Measurements from ENCODE around the gene PDE3B. TPM values are rescaled to one million over a fixed set of nuclear protein-coding genes. Genes with fewer than 3 reads are reported as not detected.
"Not testable (repeated sequence)": the region's sequence is repeated elsewhere in the genome, so short reads cannot be mapped to it uniquely, and the experiment has no call there.

The PDE3B gene
- polyA plus RNA-seq, 3 donors: 4.0 to 6.0 (median 5.2) TPM

DNA sequence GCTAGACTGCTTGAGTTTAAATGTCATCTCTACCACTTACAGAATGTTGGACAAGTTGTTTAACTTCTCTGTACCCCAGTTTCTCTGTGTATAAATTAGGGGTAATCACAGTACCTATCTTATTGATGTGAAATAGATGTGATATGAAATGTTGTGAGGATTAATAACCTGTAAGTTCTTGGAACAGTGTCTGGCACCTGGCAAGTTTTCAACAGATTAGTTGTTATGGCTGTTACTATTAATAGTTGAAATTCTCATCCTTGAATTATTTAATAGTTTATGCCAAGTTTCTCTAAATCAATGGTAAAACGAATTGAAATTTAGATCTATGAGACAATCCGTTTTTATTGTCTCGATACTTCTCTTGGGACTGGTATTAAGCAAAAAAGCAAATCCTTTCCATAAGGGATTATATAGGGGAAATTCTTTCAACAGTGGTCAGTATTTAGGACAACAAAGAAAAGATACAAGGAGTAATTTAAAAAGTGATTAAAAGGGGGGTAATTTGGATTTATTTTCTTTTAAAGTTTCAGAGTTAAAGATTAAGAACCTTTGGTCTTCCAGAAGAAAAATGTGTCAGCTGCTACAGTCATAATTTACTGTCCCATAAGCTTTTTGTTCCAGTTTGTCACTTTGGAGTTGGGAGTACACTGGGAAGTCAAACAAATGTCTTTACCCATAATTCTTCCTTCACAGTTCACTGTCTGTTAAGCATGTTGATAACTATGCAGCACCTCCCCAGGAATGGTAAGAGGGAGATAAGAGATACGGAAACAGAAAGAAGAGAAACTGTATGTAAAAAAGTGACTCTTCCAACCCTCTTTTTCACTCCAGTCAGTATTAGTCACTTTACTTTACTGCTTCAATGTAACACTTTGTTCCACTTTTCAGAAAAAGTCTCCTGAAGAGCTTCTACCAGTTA is 13.2 kb downstream of the PDE3B start:
- H2AFZ ChIP-seq (ENCODE audit: insufficient read depth, low read depth, low read length, poor library complexity, severe bottlenecking): no peak overlapping the region
- TF ChIP-seq, protein P1, sequence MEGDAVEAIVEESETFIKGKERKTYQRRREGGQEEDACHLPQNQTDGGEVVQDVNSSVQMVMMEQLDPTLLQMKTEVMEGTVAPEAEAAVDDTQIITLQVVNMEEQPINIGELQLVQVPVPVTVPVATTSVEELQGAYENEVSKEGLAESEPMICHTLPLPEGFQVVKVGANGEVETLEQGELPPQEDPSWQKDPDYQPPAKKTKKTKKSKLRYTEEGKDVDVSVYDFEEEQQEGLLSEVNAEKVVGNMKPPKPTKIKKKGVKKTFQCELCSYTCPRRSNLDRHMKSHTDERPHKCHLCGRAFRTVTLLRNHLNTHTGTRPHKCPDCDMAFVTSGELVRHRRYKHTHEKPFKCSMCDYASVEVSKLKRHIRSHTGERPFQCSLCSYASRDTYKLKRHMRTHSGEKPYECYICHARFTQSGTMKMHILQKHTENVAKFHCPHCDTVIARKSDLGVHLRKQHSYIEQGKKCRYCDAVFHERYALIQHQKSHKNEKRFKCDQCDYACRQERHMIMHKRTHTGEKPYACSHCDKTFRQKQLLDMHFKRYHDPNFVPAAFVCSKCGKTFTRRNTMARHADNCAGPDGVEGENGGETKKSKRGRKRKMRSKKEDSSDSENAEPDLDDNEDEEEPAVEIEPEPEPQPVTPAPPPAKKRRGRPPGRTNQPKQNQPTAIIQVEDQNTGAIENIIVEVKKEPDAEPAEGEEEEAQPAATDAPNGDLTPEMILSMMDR (IDR thresholded peaks at IDR 0.05): no peak
- H4K20me1 ChIP-seq (ENCODE audit: insufficient read depth, low read length): no peaks in the 10 kb centered on the region
- Mint-ChIP-seq H3K9me3 (peaks cover 2 to 8% (median 6%) of the 10 kb centered on the region in 7 donors), H3K4me1 (no peaks in the 10 kb centered on the region), H3K36me3 (peaks cover 19 to 44% of the 10 kb centered on the region in 2 donors), H3K27ac (no peak overlapping the region), H3K4me3 (no peak overlapping the region), H3K27me3 (ENCODE audit: low read depth in 3 of 3) (peaks cover 0 to 1% (median 0%) of the 10 kb centered on the region in 3 donors)
- no CpG with 5 or more reads among the region's 4 CpGs for WGBS (ENCODE audit: insufficient coverage)
- H3K9ac ChIP-seq (ENCODE audit: insufficient read depth, low read length, poor library complexity, severe bottlenecking): no peak overlapping the region
- H3K27ac ChIP-seq (ENCODE audit: low read depth in 1 of 2, low read length in 2 of 2): no peak overlapping the region
- H3K9me3 ChIP-seq (replicated peaks in 1 of 2; ENCODE audit: control insufficient read depth in 1 of 2, insufficient read depth in 1 of 2, low read length in 2 of 2): no peaks in the 10 kb centered on the region
- H3K4me2 ChIP-seq (replicated peaks; ENCODE audit: extremely low read depth, low read length, poor library complexity, severe bottlenecking): no peak overlapping the region
- DNase-seq: no peak
- no peak overlapping the region for H3K4me3 ChIP-seq (replicated peaks in 1 of 3; ENCODE audit: low read depth in 2 of 3, low read length in 3 of 3)
- intact Hi-C loops (cut with micrococcal nuclease): no loop called here
- no peaks in the 10 kb centered on the region for H3K27me3 ChIP-seq (ENCODE audit: control insufficient read depth in 2 of 2, insufficient read depth in 2 of 2, low read length in 2 of 2)
- H3K36me3 ChIP-seq (replicated peaks in 1 of 2; ENCODE audit: control insufficient read depth in 1 of 2, insufficient read depth in 2 of 2, low read length in 2 of 2): peaks cover 6 to 13% of the 10 kb centered on the region in 2 donors
- peaks cover 35% of the 10 kb centered on the region for H3K79me2 ChIP-seq (ENCODE audit: insufficient read depth, low read length)
- no peaks in the 10 kb centered on the region for H3K4me1 ChIP-seq (ENCODE audit: control insufficient read depth in 1 of 2, insufficient read depth in 2 of 2, low read length in 2 of 2)

DNA sequence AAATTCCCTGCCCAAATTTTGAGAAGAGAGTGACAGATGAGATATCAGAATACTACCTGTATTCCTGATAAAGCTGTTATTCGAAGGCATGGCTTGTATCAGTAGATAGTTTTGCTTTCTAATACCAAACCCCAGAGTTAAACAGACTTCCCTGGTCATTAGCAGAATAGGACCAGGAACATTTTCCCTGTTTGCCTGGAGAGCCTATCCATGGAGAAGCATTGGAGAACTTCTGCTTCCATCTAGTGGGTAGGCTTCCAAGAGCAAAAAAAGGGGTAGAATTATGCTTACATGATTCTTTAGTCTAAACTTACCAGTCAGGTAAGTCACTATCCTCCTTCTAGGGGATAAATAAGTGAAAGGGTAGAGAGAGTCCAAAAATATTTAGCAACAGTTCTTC is 14.2 kb downstream of the PDE3B start:
- intact Hi-C loops (cut with micrococcal nuclease): no loop called here
- Mint-ChIP-seq H3K9me3 (peaks cover 2 to 13% (median 7%) of the 10 kb centered on the region in 7 donors), H3K4me3 (no peak overlapping the region), H3K27ac (no peak overlapping the region), H3K36me3 (peaks cover 23 to 51% of the 10 kb centered on the region in 2 donors), H3K27me3 (ENCODE audit: low read depth in 3 of 3) (peaks cover 0 to 1% (median 0%) of the 10 kb centered on the region in 3 donors), H3K4me1 (no peaks in the 10 kb centered on the region)
- Histone ChIP-seq H4K20me1 (ENCODE audit: insufficient read depth, low read length) (no peaks in the 10 kb centered on the region), H3K36me3 (replicated peaks in 1 of 2; ENCODE audit: control insufficient read depth in 1 of 2, insufficient read depth in 2 of 2, low read length in 2 of 2) (peaks cover 6 to 13% of the 10 kb centered on the region in 2 donors), H3K9me3 (replicated peaks in 1 of 2; ENCODE audit: control insufficient read depth in 1 of 2, insufficient read depth in 1 of 2, low read length in 2 of 2) (no peaks in the 10 kb centered on the region), H2AFZ (ENCODE audit: insufficient read depth, low read depth, low read length, poor library complexity, severe bottlenecking) (no peak overlapping the region), H3K4me1 (ENCODE audit: control insufficient read depth in 1 of 2, insufficient read depth in 2 of 2, low read length in 2 of 2) (no peaks in the 10 kb centered on the region), H3K79me2 (ENCODE audit: insufficient read depth, low read length) (peaks cover 24% of the 10 kb centered on the region), H3K4me2 (replicated peaks; ENCODE audit: extremely low read depth, low read length, poor library complexity, severe bottlenecking) (no peak overlapping the region), H3K4me3 (replicated peaks in 1 of 3; ENCODE audit: low read depth in 2 of 3, low read length in 3 of 3) (no peak overlapping the region), H3K27ac (ENCODE audit: low read depth in 1 of 2, low read length in 2 of 2) (no peak overlapping the region), H3K27me3 (ENCODE audit: control insufficient read depth in 2 of 2, insufficient read depth in 2 of 2, low read length in 2 of 2) (no peaks in the 10 kb centered on the region), H3K9ac (ENCODE audit: insufficient read depth, low read length, poor library complexity, severe bottlenecking) (no peak overlapping the region)
- TF ChIP-seq, protein P1 (IDR thresholded peaks at IDR 0.05): no peak
- WGBS (ENCODE audit: insufficient coverage): no CpG with 5 or more reads among the region's 1 CpG
- DNase-seq: no peak

DNA sequence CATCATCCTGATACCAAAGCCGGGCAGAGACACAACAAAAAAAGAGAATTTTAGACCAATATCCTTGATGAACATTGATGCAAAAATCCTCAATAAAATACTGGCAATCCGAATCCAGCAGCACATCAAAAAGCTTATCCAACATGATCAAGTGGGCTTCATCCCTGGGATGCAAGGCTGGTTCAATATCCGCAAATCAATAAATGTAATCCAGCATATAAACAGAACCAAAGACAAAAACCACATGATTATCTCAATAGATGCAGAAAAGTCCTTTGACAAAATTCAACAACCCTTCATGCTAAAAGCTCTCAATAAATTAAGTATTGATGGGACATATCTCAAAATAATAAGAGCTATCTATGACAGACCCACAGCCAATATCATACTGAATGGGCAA is 21.3 kb downstream of the PDE3B start:
- H3K4me3 ChIP-seq (replicated peaks in 1 of 3; ENCODE audit: low read depth in 2 of 3, low read length in 3 of 3); intact Hi-C loops (cut with micrococcal nuclease); H3K79me2 ChIP-seq (ENCODE audit: insufficient read depth, low read length); H3K4me2 ChIP-seq (replicated peaks; ENCODE audit: extremely low read depth, low read length, poor library complexity, severe bottlenecking); H3K27ac ChIP-seq (ENCODE audit: low read depth in 1 of 2, low read length in 2 of 2); H3K36me3 ChIP-seq (replicated peaks in 1 of 2; ENCODE audit: control insufficient read depth in 1 of 2, insufficient read depth in 2 of 2, low read length in 2 of 2); H4K20me1 ChIP-seq (ENCODE audit: insufficient read depth, low read length); H3K27me3 ChIP-seq (ENCODE audit: control insufficient read depth in 2 of 2, insufficient read depth in 2 of 2, low read length in 2 of 2); H3K4me3 Mint-ChIP-seq; H3K27me3 Mint-ChIP-seq (ENCODE audit: low read depth in 3 of 3); H3K9ac ChIP-seq (ENCODE audit: insufficient read depth, low read length, poor library complexity, severe bottlenecking); H3K9me3 ChIP-seq (replicated peaks in 1 of 2; ENCODE audit: control insufficient read depth in 1 of 2, insufficient read depth in 1 of 2, low read length in 2 of 2); H2AFZ ChIP-seq (ENCODE audit: insufficient read depth, low read depth, low read length, poor library complexity, severe bottlenecking); H3K4me1 Mint-ChIP-seq; DNase-seq; H3K4me1 ChIP-seq (ENCODE audit: control insufficient read depth in 1 of 2, insufficient read depth in 2 of 2, low read length in 2 of 2); H3K27ac Mint-ChIP-seq: not testable (repeated sequence)
- no CpG with 5 or more reads among the region's 3 CpGs for whole genome bisulfite sequencing (ENCODE audit: insufficient coverage)
- H3K9me3 Mint-ChIP-seq: peaks cover 10 to 24% (median 20%) of the 10 kb centered on the region in 7 donors
- H3K36me3 Mint-ChIP-seq: peaks cover 15 to 23% of the 10 kb centered on the region in 2 donors

All from CD14-positive monocyte (primary cell).